Measurements from ENCODE around the gene LMTK2. TPM values are rescaled to one million over a fixed set of nuclear protein-coding genes. Genes with fewer than 3 reads are reported as not detected.
"Not testable (repeated sequence)": the region's sequence is repeated elsewhere in the genome, so short reads cannot be mapped to it uniquely, and the experiment has no call there.

Gene LMTK2
- total RNA-seq, 1 donor from 2014 or later = 32.5 TPM

DNA sequence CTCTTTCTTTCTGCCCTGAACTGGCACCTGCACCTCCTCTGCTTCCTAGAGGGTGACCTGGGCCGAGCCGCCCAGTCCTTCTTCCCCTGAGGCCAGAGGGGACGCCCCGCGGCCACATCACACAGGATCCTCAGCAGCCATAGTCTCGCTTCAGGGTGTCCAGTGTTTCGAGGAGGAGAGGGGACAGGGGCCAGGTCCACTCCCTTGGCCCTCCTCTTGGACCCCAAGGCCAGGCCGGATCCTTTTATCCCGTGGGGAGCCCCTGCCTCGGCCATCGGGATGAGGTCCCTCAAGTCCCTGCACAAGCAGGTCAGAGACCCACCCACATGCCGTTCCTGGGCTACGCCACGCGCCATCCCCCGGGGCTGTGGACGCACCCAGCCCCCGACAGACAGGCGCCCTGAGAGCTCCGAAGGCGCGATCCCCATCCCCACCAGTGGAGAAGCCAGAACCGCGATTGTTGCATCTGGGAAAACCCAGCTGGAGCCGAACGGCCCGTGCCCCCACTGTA is 108.2 kb downstream of the LMTK2 start:
- H3K36me3 Mint-ChIP-seq (ENCODE audit: low read depth, unreplicated experiment) = peaks cover 9% of the 10 kb centered on the region
- peaks cover 8% of the 10 kb centered on the region for H3K27me3 Mint-ChIP-seq (ENCODE audit: unreplicated experiment)
- H3K27ac Mint-ChIP-seq (ENCODE audit: unreplicated experiment) = no peak overlapping the region
- DNase-seq (ENCODE audit: low spot score) = no peak
- no peaks in the 10 kb centered on the region for H3K9me3 Mint-ChIP-seq (ENCODE audit: unreplicated experiment)
- no peak overlapping the region for H3K4me3 Mint-ChIP-seq (ENCODE audit: unreplicated experiment)
- TF ChIP-seq, protein P1, sequence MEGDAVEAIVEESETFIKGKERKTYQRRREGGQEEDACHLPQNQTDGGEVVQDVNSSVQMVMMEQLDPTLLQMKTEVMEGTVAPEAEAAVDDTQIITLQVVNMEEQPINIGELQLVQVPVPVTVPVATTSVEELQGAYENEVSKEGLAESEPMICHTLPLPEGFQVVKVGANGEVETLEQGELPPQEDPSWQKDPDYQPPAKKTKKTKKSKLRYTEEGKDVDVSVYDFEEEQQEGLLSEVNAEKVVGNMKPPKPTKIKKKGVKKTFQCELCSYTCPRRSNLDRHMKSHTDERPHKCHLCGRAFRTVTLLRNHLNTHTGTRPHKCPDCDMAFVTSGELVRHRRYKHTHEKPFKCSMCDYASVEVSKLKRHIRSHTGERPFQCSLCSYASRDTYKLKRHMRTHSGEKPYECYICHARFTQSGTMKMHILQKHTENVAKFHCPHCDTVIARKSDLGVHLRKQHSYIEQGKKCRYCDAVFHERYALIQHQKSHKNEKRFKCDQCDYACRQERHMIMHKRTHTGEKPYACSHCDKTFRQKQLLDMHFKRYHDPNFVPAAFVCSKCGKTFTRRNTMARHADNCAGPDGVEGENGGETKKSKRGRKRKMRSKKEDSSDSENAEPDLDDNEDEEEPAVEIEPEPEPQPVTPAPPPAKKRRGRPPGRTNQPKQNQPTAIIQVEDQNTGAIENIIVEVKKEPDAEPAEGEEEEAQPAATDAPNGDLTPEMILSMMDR (IDR thresholded peaks at IDR 0.05; ENCODE audit: unreplicated experiment) = no peak
- peaks cover 19% of the 10 kb centered on the region for H3K4me1 Mint-ChIP-seq (ENCODE audit: unreplicated experiment)

DNA sequence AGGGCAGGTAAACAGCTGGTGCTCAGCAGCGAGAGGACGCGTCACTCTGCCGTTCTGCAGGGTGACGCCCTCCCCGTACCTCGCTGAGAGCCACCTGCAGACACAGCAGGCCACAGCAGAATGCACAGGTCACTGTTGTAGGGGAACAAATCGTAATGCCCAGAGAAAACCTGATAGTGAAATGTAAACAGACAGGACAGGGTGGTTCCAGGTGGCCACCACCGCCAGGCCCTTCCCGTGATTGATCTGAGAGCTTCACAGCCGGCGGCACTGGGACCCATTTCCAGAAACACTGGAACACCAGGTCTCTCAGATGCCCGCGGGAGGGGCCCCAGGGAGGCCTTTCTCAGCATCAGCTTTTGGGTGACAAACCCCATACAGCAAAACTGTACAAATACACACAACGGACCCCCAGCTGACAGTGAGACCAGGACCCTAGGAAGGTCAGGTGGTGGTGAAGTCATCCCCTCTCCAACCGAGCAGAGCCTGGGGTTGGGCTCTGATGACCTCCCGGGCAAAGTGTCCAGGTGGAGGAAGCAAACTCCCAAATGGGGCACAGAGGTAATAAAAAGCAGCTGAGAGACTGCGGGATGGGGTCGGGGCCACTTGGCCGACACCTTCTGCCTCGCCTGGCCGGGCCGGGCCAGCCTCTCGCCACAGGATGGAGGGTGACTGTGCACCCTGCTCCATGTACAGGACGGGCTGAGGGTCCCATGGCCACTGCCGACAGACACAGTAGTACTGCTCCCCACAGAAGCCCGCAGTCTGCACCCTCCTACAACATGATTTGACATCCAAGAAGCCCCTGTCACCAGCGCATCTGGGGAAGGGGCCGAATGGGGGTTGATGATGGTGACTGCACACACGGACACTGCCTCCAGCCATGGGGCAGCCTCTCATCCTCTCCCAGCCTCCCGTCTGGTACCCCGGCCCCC is 109.2 kb downstream of the LMTK2 start:
- H3K4me3 Mint-ChIP-seq (ENCODE audit: unreplicated experiment) = no peak overlapping the region
- TF ChIP-seq, protein P1 (IDR thresholded peaks at IDR 0.05; ENCODE audit: unreplicated experiment) = no peak
- H3K4me1 Mint-ChIP-seq (ENCODE audit: unreplicated experiment) = peaks cover 19% of the 10 kb centered on the region
- H3K27ac Mint-ChIP-seq (ENCODE audit: unreplicated experiment) = peak overlapping the region; percentile 72
- no peaks in the 10 kb centered on the region for H3K9me3 Mint-ChIP-seq (ENCODE audit: unreplicated experiment)
- H3K27me3 Mint-ChIP-seq (ENCODE audit: unreplicated experiment) = peaks cover 7% of the 10 kb centered on the region
- no peak for DNase-seq (ENCODE audit: low spot score)
- H3K36me3 Mint-ChIP-seq (ENCODE audit: low read depth, unreplicated experiment) = peaks cover 9% of the 10 kb centered on the region

DNA sequence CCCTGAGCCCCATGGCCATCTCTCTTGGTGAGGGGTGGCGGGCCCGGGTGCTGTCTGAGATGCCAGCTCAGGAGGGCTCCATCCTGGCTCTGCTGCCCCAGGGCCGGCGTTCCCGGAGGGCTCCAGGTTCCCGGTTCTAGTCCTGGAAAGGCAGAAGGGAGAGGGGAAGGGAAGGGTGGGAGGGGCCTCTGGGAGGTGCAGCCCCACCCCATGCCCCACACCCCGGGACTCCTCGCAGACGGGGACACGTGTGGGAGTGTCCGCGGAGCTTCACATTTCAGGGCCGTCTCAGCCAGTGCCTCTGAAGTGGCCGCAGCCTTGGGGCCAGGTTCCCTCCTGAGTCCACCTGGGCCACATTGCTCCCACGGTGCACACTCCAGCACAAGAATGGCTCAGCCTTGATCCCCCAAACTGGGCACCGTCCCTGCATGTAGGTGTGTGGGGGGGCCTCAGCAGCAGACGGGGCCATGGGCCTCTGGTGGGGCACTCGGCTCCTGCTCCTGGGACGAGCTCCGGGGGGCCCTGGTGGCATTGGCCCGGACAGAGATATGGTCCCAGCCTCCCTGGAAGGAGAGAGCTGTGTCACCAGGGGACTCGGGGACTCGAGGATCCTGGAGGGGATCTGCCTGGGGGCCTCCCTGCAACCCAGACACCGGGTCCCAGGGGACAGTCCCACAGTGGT is 110.4 kb downstream of the LMTK2 start:
- H3K27ac Mint-ChIP-seq (ENCODE audit: unreplicated experiment) = no peak overlapping the region
- H3K36me3 Mint-ChIP-seq (ENCODE audit: low read depth, unreplicated experiment) = peaks cover 9% of the 10 kb centered on the region
- TF ChIP-seq, protein P1 (IDR thresholded peaks at IDR 0.05; ENCODE audit: unreplicated experiment) = no peak
- peaks cover 16% of the 10 kb centered on the region for H3K4me1 Mint-ChIP-seq (ENCODE audit: unreplicated experiment)
- no peaks in the 10 kb centered on the region for H3K9me3 Mint-ChIP-seq (ENCODE audit: unreplicated experiment)
- H3K27me3 Mint-ChIP-seq (ENCODE audit: unreplicated experiment) = peaks cover 5% of the 10 kb centered on the region
- H3K4me3 Mint-ChIP-seq (ENCODE audit: unreplicated experiment) = no peak overlapping the region
- no peak for DNase-seq (ENCODE audit: low spot score)

DNA sequence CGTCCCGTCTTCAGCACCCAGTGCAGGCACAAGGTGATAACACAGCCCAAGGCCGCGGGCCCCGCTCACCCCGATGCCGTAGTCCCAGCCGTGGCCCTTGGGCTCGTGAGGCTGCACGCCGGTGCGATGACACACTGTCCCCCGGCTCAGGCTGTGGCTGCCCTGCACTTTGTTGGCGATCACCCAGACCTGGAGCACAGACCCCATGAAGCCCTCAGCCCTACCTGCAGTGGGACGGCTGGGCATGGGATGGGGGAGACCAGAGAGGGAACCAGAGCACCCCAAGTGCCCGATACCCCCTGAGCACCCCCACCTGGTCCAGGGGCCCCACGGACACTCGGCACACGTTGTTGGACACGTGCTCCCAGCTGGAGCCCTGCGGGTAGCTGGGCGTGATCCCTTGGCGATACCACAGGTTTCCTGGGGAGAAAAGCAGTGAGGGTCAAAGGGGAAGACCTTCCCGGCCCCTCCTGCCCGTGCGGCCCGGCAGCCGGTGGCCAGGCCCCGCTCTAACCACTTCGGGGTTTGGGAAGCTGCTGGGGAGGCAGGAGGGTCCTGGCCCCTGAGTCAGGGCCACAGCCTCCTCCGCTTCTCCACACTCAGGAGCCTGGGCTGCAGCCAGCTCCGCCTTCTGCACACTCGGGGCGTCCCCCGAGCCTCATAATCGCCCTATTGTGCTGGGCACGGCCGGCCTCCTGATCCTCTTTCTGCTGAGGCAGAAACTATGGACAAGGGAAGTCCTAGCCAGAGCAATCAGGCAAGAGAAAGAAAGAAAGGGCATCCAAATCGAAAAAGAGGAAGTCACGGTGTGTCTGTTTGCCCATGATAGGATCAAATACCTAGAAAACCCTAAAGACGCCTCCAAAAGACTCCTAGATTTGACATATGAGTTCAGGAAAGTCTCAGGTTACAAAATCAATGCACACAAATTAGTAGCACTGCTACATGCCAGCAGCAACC is 111.2 kb downstream of the LMTK2 start:
- peaks cover 16% of the 10 kb centered on the region for H3K4me1 Mint-ChIP-seq (ENCODE audit: unreplicated experiment)
- DNase-seq (ENCODE audit: low spot score) = peak; percentile 34
- H3K27ac Mint-ChIP-seq (ENCODE audit: unreplicated experiment) = peak overlapping the region; percentile 92
- peak overlapping the region; percentile 66 for H3K4me3 Mint-ChIP-seq (ENCODE audit: unreplicated experiment)
- peaks cover 9% of the 10 kb centered on the region for H3K36me3 Mint-ChIP-seq (ENCODE audit: low read depth, unreplicated experiment)
- H3K27me3 Mint-ChIP-seq (ENCODE audit: unreplicated experiment) = peaks cover 5% of the 10 kb centered on the region
- TF ChIP-seq, protein P1 (IDR thresholded peaks at IDR 0.05; ENCODE audit: unreplicated experiment) = no peak
- no peaks in the 10 kb centered on the region for H3K9me3 Mint-ChIP-seq (ENCODE audit: unreplicated experiment)

DNA sequence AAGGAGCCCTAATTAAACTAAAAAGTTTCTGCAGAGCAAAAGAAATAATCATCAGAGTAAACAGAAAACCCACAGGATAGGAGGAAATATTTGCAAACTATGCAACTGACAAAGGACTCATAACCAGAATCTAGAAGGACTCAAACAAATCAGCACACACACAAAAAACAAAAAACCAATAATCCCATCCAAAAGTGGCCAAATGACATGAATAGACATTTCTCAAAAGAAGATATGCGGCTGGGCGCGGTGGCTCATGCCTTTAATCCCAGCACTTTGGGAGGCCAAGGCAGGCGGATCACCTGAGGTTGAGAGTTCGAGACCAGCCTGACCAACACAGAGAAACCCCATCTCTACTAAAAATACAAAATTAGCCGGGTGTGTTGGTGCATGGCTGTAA is 112.7 kb downstream of the LMTK2 start:
- not testable (repeated sequence) for H3K27me3 Mint-ChIP-seq (ENCODE audit: unreplicated experiment); H3K36me3 Mint-ChIP-seq (ENCODE audit: low read depth, unreplicated experiment); H3K9me3 Mint-ChIP-seq (ENCODE audit: unreplicated experiment); DNase-seq (ENCODE audit: low spot score)
- Mint-ChIP-seq H3K4me3 (ENCODE audit: unreplicated experiment) (peak overlapping the region; percentile 22), H3K4me1 (ENCODE audit: unreplicated experiment) (peaks cover 16% of the 10 kb centered on the region), H3K27ac (ENCODE audit: unreplicated experiment) (peak overlapping the region; percentile 84)
